Measurements from ENCODE around the gene CADPS2.

Gene CADPS2

DNA sequence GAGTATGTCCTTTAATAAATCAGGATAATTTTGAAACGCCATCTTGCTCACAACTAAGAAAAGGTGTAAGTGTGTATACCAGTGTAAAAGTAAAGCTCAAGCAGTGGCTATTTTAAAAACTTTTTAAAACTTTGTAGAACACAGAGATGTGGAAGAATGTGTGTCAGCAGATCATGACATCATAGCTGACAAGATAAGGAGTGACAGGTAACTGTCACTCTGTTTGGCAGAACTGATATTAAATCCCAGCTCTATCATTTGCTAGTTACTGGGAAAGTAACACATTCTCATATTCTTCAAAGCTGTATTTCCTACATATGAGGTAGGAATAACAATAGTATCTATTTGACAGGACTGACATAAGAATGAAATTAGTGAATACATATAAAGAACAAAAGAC, 119.7 kb downstream of the CADPS2 start:
- DNase-seq: no peak

DNA sequence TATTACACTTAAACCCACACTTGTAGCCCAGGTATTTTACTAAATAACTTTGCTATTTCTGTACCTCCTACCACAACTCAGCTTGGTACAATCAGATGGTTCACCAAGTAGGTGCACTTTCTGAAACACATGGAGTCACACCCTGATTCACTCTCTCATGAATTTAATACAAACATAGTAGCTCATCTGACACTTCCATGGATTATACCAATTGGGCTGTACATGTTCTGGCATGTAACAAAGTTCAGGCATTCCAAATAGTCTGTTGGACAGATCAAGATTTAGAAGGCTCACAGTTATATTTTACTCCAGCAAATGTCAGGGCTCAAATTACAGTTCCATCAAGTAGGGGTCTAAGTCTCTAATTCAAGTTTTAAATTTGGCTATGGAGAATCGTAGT, 121.4 kb downstream of the CADPS2 start:
- no peak for DNase-seq

DNA sequence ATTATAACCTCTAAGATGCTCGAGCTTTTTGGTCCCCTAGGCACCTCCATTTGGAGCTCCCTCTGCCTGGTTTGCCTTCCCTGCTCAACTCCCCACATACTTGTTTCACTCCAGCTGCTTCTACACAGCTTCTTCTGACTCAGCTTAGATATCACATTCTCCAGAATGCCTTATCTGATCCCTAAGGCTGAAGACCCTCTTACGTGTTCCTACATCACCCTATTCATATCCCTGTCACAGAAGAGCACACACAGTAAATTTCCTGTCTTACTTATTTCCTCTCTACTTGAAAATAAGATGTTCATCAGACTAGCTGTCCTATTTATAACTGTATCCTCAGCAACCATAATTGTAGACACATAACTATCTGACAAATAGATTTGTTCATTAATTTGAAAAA, 122.2 kb downstream of the CADPS2 start:
- DNase-seq: no peak

DNA sequence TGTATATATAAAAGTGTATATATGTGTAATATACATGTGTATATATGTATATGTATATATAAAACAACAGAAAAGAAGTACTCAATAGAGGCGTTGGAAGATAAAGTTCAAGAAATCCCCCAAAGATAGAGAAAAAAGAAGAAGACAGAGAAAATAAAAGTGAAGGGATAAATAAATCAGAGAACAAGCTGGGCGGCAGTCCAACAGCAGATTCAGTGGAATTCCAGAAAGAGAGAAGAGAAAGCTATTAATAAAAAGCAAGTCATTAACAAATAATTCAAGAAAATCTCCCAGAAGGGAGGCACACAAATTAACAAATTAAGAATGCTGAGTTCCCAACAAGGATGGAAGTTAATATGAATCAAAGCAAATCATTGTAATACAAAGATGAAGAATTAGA, 124.2 kb downstream of the CADPS2 start:
- no peak for DNase-seq

DNA sequence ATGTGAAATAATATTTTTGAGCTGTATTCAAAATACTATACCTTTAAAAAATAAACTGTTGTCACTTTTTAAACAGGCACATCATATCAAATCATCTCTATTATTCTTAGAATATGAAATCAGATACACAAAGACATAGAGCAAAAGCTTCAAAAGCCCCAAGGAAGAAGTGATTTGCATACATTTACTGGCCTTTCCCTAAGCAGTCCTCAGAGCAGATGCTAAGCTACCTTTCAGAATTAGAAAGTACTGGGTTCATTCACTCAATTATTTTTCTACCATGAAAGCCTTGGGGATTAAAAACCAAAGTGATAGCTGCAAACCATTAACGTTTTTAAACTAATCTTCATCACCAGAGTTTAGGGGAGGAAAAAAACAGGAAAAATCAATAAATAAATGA, 127.8 kb downstream of the CADPS2 start:
- no peak for DNase-seq

DNA sequence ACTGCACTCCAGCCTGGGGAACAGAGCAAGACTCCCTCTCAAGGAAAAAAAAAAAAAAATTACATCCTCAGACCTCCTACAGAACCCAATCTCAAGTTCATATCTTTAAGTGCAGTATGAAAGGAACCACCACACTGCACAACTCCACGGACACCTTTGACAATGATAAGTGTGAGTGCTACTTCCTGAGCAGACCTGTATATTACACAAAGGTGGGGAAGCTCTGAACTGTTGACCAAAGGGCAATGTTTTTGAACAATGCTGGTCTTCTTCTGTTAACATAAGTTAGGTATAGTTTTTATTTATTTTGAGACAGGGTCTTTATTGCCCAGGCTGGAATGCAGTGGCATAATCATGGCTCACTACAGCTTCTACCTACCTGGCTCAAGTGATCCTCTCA, 129.4 kb downstream of the CADPS2 start:
- no peak for DNase-seq

DNA sequence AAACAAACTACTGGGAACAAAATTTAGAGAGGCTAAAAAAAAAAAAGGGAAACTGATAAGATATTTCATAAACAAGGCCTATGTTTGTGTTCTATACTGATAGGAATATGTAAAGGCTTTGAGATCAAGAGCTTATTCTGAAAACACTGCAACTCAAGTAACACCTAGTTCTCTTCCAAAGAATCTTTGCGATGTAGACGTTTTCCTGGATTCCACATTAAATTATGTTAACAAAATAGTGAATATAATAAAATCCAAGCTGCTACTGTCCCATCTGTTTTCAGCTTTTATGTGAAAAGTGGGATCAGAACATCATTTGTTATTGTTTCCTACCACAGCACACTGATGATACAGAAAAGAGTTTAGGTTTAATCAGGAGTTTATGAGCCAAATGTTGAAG, 130.6 kb downstream of the CADPS2 start:
- DNase-seq: no peak

DNA sequence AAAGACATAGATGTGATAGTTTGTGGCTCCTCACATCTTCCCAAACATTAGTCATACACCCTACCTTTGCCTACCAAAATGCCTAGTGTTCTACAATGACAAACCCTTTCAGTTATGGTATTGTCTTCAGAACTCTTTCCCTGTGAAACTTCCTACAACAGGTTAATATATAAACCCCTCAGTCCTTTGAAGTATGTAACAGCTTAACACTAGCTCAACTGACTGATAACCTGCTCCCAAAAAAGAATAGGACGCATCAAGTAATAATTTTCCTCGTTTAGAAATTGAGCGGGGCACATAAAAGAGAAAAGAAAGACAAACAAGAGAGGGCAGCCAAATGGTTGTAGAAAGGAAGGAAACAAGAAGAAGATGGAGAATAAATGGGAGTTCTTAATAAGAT, 133.7 kb downstream of the CADPS2 start:
- DNase-seq: no peak

DNA sequence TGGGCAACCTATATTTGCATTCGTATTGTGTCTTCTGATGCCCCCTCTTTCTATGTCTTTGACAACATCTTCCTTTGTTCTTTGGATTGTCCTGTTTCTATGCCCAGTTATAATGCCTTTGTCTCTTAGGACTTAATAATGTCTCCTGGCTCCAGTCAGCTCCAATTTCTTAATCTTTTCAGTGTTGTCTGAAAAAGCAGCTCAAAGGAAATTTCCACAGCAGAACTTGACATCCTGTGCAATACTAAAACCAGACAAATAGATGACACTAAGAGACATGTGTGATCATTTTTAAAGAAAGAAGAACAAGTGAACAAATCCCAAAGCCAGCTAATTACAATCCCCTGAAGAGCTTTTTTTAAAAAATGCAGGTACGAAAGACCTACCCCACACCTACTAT, 135.9 kb downstream of the CADPS2 start:
- DNase-seq: no peak

DNA sequence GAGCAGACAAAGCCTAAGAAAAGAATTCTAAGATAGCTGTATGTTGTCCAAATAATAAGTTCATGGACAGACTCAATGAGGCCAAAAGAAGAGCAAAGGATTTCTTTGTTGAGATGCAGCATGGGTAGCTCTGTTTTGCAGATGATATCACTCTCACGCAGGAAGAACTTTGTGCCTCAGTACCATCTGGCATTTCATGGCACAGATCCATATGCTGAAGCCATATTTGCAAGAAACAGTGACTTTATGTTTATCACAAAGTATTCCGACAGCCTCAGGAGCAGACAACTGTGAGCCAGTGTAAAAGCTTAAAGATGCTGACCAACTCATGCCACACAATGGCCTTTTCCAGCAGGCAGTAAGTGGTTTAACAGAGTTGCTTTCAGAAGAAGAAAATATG, 138.1 kb downstream of the CADPS2 start:
- no peak for DNase-seq

DNA sequence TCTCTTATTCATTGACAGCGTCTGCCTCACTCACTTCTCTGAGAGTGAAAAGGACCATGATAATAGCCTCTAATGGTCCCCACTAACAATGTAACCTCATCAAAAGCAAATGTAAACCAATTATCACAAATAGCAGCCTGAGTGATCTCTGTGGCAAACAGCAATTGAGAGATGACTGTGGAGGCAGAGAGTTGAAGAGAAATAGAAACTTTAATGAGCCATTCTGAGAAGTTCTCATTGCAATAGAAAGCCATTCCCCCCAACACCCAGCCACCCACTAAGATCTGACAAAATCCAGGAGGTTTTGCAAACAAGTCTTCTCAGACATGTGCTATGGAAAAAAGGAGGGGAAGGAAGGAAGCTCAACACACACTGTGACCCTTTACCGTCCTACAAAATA, 139.3 kb downstream of the CADPS2 start:
- DNase-seq: no peak

DNA sequence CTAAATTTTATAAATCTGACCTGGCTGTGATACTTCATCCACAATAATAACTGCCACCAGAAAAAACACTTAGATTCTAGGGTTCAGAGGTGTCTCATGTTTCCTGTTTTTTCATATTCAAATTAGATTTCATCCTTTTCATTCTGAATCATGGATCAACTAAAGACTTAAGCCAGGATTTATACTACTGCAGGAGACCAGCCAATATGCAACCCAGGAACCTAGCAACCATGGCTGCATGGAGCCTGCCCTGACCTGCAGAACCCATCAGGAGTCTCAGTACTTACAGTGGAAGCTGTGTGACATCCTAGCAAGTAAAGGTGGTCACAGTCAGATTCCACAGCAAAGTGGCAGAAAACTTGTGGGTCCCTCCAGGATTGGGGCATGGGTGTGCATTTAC, 143.0 kb downstream of the CADPS2 start:
- no peak for DNase-seq

DNA sequence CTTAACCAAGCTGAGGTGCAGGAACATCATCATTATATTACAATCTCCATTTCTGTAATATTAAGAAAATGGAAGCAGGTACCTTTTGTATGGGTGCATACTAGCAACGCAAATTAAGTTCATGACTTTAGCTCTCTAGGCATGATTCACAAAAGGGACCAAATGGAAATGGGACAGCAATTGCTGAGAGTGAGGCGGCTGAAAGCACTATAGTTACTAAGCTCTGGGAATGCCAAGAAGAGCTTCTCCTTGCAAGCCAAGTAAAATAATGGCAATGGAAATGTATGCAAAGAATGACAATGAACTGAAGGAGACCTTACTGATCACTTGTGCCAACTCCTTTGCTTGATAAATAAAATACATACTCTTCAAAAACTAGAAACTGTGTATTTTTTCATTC, 147.3 kb downstream of the CADPS2 start:
- DNase-seq: no peak

DNA sequence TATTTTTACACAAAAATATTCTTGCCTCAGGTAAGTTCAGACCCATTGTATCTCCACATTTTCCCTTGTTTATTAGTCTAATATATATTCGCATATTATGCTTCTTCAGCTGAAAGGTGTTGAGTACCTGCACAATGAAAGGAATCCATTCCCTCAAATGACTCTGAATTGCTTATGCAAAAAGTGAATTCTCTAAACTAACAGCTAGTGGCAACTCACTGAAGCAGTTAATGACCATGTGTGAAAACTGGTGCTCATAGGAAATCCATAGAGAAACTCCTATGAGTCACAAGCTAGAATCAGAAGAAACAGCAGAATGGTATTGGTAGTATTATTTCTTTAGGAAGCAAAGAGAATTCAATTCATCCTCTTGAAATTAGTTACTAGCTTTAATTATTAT, 150.1 kb downstream of the CADPS2 start:
- DNase-seq: no peak

DNA sequence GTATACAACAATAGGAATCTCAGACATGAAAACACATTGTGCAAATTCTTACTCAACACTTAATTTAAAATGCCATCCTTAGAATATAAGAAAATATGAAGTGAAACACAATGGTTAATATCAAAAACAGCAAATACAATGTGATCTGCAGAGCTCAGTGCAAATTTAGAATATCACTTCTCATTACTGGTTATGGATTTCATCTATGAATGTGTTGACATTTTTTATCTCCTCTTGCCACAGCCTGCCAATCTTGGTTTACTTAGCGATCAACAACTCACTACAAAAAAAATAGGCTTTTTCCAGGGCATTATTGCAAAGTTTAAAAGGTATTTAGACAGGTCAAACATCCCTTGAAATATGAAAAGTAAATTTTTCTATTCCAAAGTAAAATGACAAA, 158.5 kb downstream of the CADPS2 start:
- DNase-seq: no peak

DNA sequence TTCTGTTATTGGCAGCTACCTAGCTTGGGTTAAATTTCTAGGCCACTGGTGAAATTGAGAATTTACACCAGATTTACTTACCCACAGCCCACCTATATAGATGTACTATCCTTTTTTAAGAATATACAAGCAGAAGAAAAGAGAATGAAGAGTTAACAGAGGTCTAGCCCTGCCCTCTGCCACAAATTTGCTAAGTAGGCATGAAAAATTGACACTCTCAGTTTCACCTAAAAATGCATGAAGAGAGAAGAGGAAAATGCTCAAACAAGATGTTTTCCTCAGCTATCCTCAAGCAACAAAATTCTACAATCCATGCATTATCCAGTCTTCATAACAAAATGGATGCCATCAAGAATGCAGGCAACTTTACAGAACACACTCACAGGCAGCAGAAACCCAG, 158.9 kb downstream of the CADPS2 start:
- no peak for DNase-seq

DNA sequence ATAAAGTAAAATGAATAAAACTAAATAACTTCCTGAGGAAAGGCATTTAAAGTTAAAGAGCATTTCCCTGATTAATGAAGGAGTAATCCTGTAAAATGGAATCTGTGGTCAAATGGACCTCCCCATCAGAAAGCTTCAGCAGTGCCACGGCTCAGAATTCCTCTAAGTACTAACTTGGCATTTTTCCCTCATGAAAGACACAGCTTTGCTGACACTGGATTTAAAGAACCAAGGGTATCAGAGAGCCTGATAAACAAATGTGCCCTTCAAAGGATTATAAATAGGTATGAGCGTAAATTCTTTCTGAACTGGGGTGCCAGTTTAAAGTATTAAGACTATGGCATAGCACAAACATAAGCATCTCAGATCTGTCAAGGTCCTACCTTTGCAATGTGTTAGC, 159.4 kb downstream of the CADPS2 start:
- no peak for DNase-seq

DNA sequence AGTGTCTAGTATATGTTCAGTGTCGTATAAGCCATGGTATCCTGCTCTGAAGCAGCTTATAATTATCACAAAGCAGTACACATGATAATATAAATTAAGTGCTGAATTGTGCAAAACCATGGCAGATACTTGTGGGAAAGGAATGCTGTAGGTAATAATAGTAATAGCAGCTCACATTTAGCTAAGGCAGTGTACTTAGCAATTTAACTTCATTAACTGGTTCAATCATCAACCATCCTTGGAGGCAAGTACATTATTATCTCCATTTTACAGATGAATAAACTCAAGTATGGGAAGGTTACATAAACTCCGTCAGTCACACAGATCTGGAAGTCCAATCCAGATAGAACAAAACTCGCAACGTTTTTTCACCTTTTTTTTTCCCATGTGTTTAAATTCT, 161.9 kb downstream of the CADPS2 start:
- DNase-seq: no peak

DNA sequence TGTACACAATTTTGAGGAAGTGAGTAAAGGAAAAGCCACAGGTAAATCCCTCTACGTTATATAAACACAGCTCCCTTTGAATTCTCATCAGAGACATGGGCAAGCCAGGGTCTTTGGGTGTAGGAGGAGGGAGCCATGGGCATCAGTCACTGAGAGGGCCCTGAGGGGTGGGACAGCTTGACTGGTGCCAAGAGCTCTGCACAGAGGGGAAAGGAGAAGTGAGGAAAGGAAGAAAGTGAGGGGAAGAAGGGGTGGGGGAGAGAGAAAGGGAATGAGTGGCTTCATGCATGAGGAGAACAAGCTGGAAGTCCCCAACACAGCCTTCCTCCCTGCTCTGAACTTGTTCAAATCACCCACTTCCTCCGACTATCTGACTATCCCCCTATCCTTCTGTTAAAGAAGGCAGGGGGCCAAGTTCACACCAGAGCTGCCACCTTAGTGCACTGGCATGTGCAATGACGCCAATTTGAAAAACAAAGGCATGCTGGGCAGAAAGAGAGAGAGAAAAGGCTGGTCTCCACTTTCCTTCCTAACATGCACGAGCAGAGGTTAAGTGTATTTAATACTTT, 167.2 kb downstream of the CADPS2 start:
- no peak for DNase-seq

DNA sequence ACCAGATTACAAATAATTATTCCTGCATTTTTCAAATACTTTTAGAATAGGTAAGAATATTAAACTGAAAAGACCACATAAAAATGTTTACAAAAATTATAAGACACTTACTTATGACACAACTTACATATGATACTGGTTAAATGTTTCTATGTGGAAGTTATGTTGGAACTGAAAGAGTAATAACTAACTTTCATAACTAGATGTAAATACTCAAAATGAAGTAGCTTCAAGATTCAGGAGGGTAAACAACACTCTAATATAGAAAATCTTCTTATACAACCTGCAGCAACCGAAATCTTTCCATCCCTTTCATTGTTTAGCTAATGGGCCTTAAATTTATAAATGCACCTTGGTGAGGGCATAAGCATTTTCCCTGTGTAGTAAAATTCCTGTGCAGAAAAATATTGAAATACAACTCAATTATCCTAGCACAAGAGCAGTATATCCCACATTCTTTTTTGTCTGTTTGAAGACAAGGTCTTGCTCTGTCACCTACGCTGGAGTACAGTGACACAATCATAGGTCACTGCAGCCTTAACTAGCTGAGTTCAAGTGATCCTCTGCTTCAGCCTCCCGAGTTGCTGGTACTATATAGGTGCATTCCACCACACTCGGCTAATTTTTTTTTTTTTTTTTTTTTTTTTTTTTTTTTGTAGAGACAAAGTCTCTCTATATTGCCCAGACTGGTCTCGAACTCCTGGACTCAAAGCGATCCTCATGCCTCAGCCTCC, 168.7 kb downstream of the CADPS2 start:
- DNase-seq: no peak

DNA sequence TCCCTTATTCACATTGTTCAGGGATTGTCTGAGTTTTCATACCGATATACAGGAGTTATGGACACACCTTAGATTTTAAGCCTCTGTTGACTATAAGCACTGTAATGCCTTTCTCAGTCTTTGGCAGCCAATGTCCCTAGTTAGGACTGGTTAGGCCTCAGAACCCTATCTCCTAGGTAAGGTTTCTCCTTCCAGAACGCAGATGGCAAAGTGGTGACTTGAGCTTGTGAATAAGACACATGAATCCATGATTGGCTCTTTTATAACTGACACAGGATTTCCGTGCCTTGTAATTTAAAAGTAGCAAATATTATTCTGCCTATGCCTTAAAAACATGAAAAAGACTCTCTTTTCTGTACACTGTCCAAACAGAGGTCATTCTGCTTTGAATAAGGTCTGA, 171.1 kb downstream of the CADPS2 start:
- no peak for DNase-seq

DNA sequence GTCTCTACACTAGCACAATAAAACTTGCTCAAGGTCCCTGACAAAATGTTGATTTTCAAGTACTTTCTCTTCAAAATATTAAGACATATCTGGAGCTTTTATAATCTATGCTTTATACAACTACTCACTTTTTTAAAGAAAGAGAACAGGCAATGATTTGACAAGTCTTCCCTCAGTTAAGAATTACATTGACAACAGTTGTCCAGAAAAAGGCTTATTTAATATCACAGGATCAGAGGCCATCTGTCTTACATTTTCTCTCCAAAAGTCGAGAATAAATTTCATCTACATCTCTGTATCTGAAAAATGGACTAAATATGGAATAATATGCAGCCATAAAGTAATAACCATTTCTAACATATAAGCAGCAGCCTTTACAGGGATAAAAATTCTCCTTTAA, 175.3 kb downstream of the CADPS2 start:
- DNase-seq: no peak

DNA sequence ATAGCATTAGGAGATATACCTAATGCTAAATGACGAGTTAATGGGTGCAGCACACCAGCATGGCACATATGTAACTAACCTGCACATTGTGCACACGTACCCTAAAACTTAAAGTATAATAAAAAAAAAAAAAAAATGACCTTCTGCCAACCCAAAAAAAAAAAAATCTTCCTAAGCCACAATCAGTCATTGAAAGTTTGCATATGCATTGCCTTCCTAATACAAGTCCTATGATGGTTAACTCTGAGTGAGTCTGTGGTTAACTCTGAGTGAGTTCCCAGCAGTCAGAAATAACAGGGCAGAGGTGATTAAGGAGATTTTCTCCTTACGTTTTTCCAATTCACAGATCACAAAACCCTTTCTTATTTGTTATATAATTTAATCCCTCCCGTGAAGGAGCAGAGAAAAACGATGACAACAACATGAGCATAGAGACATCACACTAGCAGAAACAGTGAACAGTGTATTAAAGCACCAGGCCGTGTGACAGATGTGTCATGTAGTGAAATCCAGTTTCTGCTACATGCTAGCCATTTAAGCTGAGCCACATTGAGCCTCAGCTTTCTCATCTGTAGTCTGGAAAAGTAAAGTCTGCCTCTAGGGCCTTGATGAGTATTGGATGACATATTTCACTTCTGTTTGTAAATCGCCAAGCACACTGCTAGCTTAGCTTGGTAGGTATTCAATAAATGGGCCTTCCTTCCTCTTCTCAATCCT, 176.2 kb downstream of the CADPS2 start:
- DNase-seq: no peak

DNA sequence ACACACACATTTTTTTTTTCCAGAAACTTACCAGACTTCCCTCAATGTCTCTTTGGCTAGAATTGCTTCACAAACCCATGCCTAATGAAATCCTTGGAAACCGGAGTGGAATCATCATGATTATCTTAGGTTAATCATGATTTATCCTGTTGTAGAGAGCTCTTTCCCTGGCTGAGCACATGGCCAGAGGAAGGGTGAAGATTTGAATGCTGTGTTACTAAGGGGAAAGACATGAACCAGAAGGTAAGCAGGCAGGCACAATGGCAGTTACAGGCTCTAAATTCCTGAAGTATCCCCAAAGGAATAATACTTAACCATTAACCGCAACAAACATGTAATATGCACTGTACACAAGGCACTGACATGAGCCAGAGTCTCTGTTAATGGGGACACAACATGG, 179.4 kb downstream of the CADPS2 start:
- DNase-seq: no peak
